ENCODE data around the gene UGT1A7.

Gene UGT1A7

DNA sequence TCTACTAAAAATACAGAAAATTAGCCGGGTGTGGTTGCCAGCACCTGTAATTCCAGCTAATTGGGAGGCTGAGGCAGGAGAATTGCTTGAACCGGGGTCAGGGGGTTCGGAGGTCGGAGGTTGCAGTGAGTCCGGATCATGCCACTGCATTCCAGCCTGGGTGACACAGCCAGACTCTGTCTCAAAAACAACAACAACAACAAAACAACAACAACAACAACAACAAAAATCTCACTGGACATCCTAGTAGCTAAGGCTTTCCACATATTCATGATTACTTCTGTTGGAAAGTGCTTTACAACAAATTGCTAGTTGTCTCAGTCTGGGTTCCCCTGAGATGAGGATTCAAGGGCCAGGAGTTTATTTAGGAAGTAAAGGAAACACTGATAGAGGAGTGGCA lies 92.2 kb downstream of the UGT1A7 start:
- no peak for ATAC-seq
- TF ChIP-seq ZNF8 (CRISPR knock-in tag; IDR thresholded peaks at IDR 0.05) (no peak), TOX (CRISPR knock-in tag; IDR thresholded peaks at IDR 0.05; ENCODE audit: borderline replicate concordance) (no peak), OSR1 (CRISPR knock-in tag; IDR thresholded peaks at IDR 0.05) (no peak), TCF4 (CRISPR knock-in tag; IDR thresholded peaks at IDR 0.05; ENCODE audit: borderline replicate concordance) (no peak)
- TF ChIP-seq, protein P1, sequence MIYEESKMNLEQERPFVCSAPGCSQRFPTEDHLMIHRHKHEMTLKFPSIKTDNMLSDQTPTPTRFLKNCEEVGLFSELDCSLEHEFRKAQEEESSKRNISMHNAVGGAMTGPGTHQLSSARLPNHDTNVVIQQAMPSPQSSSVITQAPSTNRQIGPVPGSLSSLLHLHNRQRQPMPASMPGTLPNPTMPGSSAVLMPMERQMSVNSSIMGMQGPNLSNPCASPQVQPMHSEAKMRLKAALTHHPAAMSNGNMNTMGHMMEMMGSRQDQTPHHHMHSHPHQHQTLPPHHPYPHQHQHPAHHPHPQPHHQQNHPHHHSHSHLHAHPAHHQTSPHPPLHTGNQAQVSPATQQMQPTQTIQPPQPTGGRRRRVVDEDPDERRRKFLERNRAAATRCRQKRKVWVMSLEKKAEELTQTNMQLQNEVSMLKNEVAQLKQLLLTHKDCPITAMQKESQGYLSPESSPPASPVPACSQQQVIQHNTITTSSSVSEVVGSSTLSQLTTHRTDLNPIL (CRISPR knock-in tag; IDR thresholded peaks at IDR 0.05; ENCODE audit: low read depth) = no peak

DNA sequence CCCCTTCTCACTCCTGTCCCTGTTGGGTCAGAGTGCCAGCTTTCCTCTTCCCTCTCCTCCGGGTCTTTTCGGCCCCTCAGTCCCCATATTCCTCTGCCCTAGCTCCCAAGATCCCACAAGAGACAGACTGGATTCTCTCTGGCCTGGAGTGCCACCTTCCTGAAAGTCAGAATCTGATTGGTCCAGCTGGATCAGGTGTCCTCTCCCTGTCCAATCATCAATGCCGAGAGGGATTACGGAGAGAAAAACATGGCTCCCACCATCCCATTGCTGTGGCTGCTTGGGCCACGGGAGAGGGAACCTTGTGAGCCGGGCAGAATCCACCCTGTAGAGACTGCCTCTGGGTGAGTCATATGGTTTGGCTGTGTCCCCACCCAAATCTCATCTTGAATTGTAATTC lies 93.7 kb downstream of the UGT1A7 start:
- no peak for TF ChIP-seq RARB (CRISPR knock-in tag; IDR thresholded peaks at IDR 0.05)
- no peak for TF ChIP-seq ZNF70 (CRISPR knock-in tag; IDR thresholded peaks at IDR 0.05)
- TF ChIP-seq TCF4 (CRISPR knock-in tag; IDR thresholded peaks at IDR 0.05; ENCODE audit: borderline replicate concordance) = no peak
- no peak for TF ChIP-seq PPARA (CRISPR knock-in tag; IDR thresholded peaks at IDR 0.05; ENCODE audit: borderline replicate concordance)
- TF ChIP-seq ISL1 (CRISPR knock-in tag; IDR thresholded peaks at IDR 0.05) = no peak
- no peak for ATAC-seq

DNA sequence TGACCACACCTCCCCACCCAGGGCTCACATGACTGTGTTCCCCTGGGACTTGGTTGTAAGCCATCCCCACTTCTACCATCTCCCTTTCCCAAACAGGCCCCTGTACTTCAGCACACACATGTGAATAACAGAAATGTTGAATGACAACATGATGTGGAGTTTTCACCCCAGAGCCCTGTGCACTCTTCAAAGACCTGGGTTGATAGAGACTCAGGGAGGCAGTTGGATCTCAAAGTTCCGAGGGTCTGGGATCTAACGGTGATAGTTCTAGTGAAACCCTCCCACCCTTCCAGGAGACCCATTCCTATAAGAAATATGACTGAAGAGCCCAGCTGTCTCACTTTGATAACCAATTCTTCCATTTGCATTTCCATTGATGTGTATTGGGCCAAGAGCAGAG lies 96.3 kb downstream of the UGT1A7 start, which contains the start of gene MROH2A:
Gene MROH2A, plus strand, starts transcription at position 301 of the 400 bp plus-strand sequence. CDS start 1,029 bp downstream, outside the sequence.
- no peak for ATAC-seq
- TF ChIP-seq TOX (CRISPR knock-in tag; IDR thresholded peaks at IDR 0.05; ENCODE audit: borderline replicate concordance) (no peak), ZNF70 (CRISPR knock-in tag; IDR thresholded peaks at IDR 0.05) (no peak), TCF4 (CRISPR knock-in tag; IDR thresholded peaks at IDR 0.05; ENCODE audit: borderline replicate concordance) (no peak), RARB (CRISPR knock-in tag; IDR thresholded peaks at IDR 0.05) (no peak), ZNF8 (CRISPR knock-in tag; IDR thresholded peaks at IDR 0.05) (no peak), ZNF565 (CRISPR knock-in tag; conservative IDR thresholded peaks at IDR 0.05; ENCODE audit: low read depth) (no peak)
- TF ChIP-seq, protein P2, sequence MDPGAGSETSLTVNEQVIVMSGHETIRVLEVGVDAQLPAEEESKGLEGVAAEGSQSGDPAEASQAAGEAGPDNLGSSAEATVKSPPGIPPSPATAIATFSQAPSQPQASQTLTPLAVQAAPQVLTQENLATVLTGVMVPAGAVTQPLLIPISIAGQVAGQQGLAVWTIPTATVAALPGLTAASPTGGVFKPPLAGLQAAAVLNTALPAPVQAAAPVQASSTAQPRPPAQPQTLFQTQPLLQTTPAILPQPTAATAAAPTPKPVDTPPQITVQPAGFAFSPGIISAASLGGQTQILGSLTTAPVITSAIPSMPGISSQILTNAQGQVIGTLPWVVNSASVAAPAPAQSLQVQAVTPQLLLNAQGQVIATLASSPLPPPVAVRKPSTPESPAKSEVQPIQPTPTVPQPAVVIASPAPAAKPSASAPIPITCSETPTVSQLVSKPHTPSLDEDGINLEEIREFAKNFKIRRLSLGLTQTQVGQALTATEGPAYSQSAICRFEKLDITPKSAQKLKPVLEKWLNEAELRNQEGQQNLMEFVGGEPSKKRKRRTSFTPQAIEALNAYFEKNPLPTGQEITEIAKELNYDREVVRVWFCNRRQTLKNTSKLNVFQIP (CRISPR knock-in tag; IDR thresholded peaks at IDR 0.05; ENCODE audit: borderline replicate concordance, low read depth) = no peak
- TF ChIP-seq, protein P3, sequence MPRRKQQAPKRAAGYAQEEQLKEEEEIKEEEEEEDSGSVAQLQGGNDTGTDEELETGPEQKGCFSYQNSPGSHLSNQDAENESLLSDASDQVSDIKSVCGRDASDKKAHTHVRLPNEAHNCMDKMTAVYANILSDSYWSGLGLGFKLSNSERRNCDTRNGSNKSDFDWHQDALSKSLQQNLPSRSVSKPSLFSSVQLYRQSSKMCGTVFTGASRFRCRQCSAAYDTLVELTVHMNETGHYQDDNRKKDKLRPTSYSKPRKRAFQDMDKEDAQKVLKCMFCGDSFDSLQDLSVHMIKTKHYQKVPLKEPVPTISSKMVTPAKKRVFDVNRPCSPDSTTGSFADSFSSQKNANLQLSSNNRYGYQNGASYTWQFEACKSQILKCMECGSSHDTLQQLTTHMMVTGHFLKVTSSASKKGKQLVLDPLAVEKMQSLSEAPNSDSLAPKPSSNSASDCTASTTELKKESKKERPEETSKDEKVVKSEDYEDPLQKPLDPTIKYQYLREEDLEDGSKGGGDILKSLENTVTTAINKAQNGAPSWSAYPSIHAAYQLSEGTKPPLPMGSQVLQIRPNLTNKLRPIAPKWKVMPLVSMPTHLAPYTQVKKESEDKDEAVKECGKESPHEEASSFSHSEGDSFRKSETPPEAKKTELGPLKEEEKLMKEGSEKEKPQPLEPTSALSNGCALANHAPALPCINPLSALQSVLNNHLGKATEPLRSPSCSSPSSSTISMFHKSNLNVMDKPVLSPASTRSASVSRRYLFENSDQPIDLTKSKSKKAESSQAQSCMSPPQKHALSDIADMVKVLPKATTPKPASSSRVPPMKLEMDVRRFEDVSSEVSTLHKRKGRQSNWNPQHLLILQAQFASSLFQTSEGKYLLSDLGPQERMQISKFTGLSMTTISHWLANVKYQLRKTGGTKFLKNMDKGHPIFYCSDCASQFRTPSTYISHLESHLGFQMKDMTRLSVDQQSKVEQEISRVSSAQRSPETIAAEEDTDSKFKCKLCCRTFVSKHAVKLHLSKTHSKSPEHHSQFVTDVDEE (CRISPR knock-in tag; IDR thresholded peaks at IDR 0.05) = no peak
- TF ChIP-seq, protein P4, sequence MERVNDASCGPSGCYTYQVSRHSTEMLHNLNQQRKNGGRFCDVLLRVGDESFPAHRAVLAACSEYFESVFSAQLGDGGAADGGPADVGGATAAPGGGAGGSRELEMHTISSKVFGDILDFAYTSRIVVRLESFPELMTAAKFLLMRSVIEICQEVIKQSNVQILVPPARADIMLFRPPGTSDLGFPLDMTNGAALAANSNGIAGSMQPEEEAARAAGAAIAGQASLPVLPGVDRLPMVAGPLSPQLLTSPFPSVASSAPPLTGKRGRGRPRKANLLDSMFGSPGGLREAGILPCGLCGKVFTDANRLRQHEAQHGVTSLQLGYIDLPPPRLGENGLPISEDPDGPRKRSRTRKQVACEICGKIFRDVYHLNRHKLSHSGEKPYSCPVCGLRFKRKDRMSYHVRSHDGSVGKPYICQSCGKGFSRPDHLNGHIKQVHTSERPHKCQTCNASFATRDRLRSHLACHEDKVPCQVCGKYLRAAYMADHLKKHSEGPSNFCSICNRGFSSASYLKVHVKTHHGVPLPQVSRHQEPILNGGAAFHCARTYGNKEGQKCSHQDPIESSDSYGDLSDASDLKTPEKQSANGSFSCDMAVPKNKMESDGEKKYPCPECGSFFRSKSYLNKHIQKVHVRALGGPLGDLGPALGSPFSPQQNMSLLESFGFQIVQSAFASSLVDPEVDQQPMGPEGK (CRISPR knock-in tag; IDR thresholded peaks at IDR 0.05; ENCODE audit: borderline replicate concordance) = no peak

DNA sequence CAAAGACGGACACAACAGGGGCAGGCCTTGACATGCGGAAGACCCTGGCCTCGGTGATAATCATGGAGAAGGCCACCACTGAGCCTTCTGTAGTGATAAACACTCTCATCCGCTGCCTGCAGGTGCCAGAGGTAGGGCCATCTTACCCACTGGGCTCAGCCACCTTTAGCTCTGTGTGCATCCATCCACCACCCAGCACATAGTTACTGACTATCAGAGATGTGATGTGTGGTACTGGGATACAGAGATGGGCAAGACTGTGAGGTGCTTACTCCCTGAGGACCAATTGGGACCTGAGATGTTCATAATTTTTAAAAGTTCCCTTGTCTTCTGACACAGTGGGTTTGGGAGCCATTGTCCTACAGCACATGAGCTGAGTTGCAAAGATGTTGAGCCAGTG lies 98.0 kb downstream of the UGT1A7 start:
- TF ChIP-seq, protein P2 (CRISPR knock-in tag; IDR thresholded peaks at IDR 0.05; ENCODE audit: borderline replicate concordance, low read depth) = no peak
- TF ChIP-seq OSR1 (CRISPR knock-in tag; IDR thresholded peaks at IDR 0.05) = no peak
- no peak for TF ChIP-seq ZNF8 (CRISPR knock-in tag; IDR thresholded peaks at IDR 0.05)
- TF ChIP-seq ESRRG (CRISPR knock-in tag; IDR thresholded peaks at IDR 0.05) = no peak
- no peak for TF ChIP-seq RARB (CRISPR knock-in tag; IDR thresholded peaks at IDR 0.05)
- TF ChIP-seq ZNF70 (CRISPR knock-in tag; IDR thresholded peaks at IDR 0.05) = no peak
- no peak for TF ChIP-seq ISL1 (CRISPR knock-in tag; IDR thresholded peaks at IDR 0.05)
- ATAC-seq = no peak

DNA sequence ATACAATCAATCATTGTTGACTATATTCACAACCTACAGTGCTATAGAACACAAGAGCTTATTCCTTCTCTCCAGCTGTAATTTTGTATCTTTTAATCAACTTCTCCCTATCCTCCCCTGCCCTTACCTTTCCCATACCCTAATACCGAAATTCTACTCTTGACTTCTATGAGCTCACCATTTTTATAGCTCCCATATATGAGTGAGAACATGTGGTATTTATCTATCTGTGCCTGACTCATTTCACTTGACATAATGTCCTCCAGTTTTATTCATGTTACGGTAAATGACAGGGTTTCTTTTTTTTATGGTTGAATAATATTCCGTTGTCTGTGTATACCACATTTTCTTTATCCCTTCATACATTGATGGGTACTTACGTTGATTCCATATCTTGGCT lies 99.1 kb downstream of the UGT1A7 start:
- ATAC-seq = no peak
- no peak for TF ChIP-seq ISL1 (CRISPR knock-in tag; IDR thresholded peaks at IDR 0.05)
- TF ChIP-seq, protein P3 (CRISPR knock-in tag; IDR thresholded peaks at IDR 0.05) = no peak
- TF ChIP-seq TCF4 (CRISPR knock-in tag; IDR thresholded peaks at IDR 0.05; ENCODE audit: borderline replicate concordance) = no peak
- TF ChIP-seq, protein P4 (CRISPR knock-in tag; IDR thresholded peaks at IDR 0.05; ENCODE audit: borderline replicate concordance) = no peak
- TF ChIP-seq ZNF565 (CRISPR knock-in tag; conservative IDR thresholded peaks at IDR 0.05; ENCODE audit: low read depth) = no peak
- no peak for TF ChIP-seq OSR1 (CRISPR knock-in tag; IDR thresholded peaks at IDR 0.05)
- no peak for TF ChIP-seq PPARA (CRISPR knock-in tag; IDR thresholded peaks at IDR 0.05; ENCODE audit: borderline replicate concordance)
- TF ChIP-seq CSDC2 (CRISPR knock-in tag; IDR thresholded peaks at IDR 0.05) = no peak
- TF ChIP-seq BACH2 (CRISPR knock-in tag; IDR thresholded peaks at IDR 0.05; ENCODE audit: borderline replicate concordance) = no peak
- no peak for TF ChIP-seq GLIS3 (CRISPR knock-in tag; IDR thresholded peaks at IDR 0.05)
- TF ChIP-seq ZNF8 (CRISPR knock-in tag; IDR thresholded peaks at IDR 0.05) = no peak
